ENCODE results near the gene SRRT. TPM values are rescaled to one million over a fixed set of nuclear protein-coding genes. Genes with fewer than 3 reads are reported as not detected.

Gene SRRT
- total and polyA plus RNA-seq, 3 donors from 2014 or later: 255 to 389 (median 291) TPM

DNA sequence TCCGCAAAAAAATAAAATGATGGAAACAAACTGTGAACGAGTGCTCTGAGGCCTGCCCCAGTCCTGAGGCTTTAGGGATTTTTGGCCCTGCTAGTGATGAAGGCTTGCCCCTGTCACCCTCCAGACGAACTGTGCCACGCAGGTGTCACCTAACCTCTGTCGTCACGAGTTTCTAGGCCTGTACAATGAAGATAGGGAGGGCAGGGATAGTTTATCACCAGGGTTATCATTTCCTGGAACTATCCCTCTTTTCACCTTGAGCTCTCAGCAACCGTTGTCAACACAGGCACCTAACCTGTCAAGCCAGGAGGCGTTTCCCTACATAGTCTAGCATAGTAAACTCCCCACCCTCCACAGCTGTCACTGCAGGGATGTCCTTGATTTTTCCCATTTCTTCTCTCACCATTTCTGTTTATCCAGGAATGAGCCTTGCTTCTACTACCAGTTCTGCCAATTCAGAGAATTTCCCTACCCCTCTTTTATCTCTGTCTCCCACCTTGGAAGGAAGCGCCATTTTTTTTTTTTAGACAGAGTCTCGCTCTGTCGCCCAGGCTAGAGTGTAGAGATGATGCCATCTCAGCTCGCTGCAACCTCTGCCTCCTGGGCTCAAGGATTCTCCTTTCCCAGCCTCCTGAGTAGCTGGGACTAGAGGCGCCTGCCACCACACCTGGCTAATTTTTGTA lies 23.0 kb downstream of the SRRT start:
- no peak for DNase-seq
- no peaks in the 10 kb centered on the region for H3K36me3 ChIP-seq (ENCODE audit: low read depth, missing control alignments)
- 50 to 57% methylated on average over 13 of the region's 13 CpGs for WGBS, 2 donors
- peaks cover 12% of the 10 kb centered on the region for H3K4me1 ChIP-seq
- no peak overlapping the region for H3K4me3 ChIP-seq
- TF ChIP-seq, protein P1, sequence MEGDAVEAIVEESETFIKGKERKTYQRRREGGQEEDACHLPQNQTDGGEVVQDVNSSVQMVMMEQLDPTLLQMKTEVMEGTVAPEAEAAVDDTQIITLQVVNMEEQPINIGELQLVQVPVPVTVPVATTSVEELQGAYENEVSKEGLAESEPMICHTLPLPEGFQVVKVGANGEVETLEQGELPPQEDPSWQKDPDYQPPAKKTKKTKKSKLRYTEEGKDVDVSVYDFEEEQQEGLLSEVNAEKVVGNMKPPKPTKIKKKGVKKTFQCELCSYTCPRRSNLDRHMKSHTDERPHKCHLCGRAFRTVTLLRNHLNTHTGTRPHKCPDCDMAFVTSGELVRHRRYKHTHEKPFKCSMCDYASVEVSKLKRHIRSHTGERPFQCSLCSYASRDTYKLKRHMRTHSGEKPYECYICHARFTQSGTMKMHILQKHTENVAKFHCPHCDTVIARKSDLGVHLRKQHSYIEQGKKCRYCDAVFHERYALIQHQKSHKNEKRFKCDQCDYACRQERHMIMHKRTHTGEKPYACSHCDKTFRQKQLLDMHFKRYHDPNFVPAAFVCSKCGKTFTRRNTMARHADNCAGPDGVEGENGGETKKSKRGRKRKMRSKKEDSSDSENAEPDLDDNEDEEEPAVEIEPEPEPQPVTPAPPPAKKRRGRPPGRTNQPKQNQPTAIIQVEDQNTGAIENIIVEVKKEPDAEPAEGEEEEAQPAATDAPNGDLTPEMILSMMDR (IDR thresholded peaks at IDR 0.05): no peak
- TF ChIP-seq POLR2A (IDR thresholded peaks at IDR 0.05): no peak
- no peak overlapping the region for H3K27ac ChIP-seq
- H3K27me3 ChIP-seq: no peaks in the 10 kb centered on the region
- intact Hi-C loops (cut with DNase I; ENCODE audit: low total_unique reads): loop anchor here (5.0 kb wide), 1 partner anchor 159 kb away; no protein-coding TSS in a partner anchor
- H3K9me3 ChIP-seq: no peaks in the 10 kb centered on the region

DNA sequence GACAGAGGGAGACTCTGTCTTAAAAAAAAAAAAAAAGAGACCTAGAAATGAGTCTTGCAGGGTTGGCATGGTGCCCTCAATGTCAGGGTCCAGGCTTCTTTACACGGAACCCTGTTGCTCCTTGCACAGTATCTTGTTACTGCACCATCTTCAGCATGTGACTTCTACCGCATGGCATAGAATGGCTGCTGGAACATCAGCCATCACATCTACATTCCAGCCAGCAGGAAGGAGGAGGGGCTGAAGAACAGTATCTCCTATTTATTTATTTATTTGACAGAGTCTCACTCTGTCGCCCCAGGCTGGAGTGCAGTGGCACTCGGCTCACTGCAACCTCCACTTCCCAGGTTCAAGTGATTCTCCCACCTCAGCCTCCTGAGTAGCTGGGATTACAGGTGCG lies 24.5 kb downstream of the SRRT start:
- H3K36me3 ChIP-seq (ENCODE audit: low read depth, missing control alignments): no peaks in the 10 kb centered on the region
- H3K27me3 ChIP-seq: no peaks in the 10 kb centered on the region
- H3K4me1 ChIP-seq: peaks cover 12% of the 10 kb centered on the region
- no peak overlapping the region for H3K4me3 ChIP-seq
- no peak for DNase-seq
- no peak for TF ChIP-seq POLR2A (IDR thresholded peaks at IDR 0.05)
- TF ChIP-seq, protein P1 (IDR thresholded peaks at IDR 0.05): no peak
- no peak overlapping the region for H3K27ac ChIP-seq
- intact Hi-C loops (cut with DNase I; ENCODE audit: low total_unique reads): loop anchor here (5.0 kb wide), 1 partner anchor 158 kb away; no protein-coding TSS in a partner anchor
- H3K9me3 ChIP-seq: no peaks in the 10 kb centered on the region
- WGBS, 2 donors: 91 to 96% methylated on average over 5 of the region's 5 CpGs

DNA sequence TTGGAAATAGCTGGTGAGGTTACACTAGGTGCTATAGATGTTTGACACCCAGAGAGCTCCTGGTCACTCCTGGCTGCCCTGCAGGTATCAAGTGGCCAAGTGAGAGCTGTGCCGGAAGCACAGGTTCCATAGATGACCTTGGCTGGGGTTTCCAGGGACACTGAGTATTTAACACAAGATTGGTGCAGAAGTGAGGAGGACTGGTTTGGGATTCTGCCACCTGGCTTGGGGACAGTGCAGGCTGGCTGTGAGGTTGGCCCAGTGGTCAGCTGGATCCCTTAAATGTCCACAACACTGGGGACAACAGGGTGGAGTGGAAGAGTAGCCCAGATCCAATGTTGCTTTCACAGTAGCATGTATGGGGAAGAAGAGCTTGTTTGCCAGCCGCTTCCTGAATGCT lies 26.1 kb downstream of the SRRT start:
- Histone ChIP-seq H3K4me3 (no peak overlapping the region), H3K9me3 (no peaks in the 10 kb centered on the region), H3K27ac (no peak overlapping the region), H3K36me3 (ENCODE audit: low read depth, missing control alignments) (no peaks in the 10 kb centered on the region), H3K27me3 (no peaks in the 10 kb centered on the region), H3K4me1 (peaks cover 3% of the 10 kb centered on the region)
- DNase-seq: no peak
- no peak for TF ChIP-seq POLR2A (IDR thresholded peaks at IDR 0.05)
- TF ChIP-seq, protein P1 (IDR thresholded peaks at IDR 0.05): no peak
- intact Hi-C loops (cut with DNase I; ENCODE audit: low total_unique reads): no loop called here
- WGBS, 2 donors: 68 to 70% methylated on average over 2 of the region's 2 CpGs

DNA sequence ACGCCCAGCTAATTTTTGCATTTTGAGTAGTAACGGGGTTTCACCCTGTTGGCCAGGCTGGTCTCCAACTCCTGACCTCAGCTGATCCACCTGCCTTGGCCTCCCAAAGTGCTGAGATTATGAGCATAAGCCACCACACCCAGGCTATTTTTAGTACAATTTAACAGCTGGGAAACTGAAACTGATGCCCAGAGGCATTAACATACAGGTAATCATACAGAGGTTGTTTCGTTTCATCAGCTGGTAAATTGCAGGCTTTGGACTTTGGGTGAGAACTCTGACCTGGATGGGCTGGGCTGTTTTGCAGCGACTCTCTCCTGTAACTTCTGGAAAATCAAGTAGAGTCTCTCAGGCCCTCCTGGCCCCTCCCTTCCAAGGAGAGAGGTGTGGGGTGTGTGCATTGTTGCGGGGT lies 27.0 kb downstream of the SRRT start:
- Histone ChIP-seq H3K9me3 (no peaks in the 10 kb centered on the region), H3K4me3 (no peak overlapping the region), H3K27me3 (no peaks in the 10 kb centered on the region), H3K4me1 (no peaks in the 10 kb centered on the region), H3K27ac (no peak overlapping the region), H3K36me3 (ENCODE audit: low read depth, missing control alignments) (no peaks in the 10 kb centered on the region)
- intact Hi-C loops (cut with DNase I; ENCODE audit: low total_unique reads): no loop called here
- TF ChIP-seq POLR2A (IDR thresholded peaks at IDR 0.05): no peak
- TF ChIP-seq, protein P1 (IDR thresholded peaks at IDR 0.05): no peak
- 83% methylated on average over 5 of the region's 5 CpGs for WGBS, 2 donors
- no peak for DNase-seq

DNA sequence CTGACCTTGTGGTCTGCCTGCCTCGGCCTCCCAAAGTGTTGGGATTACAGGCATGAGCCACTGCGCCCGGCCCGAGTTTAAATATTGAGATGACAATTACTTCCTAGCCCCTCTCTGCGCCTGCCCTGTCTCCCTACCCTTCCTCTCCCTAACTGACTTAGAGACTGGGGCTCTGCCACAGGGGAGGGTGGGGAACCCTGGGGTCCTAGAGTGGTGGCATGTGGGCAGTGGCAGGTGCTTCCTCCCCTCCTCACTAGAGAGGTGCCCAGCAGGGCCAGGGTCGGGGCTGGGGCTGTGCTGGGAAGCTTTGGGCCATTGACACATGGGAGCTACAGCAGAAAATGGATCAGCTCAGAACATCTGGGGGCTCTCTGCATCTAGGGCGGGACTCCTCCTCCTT lies 27.7 kb downstream of the SRRT start:
- Histone ChIP-seq H3K36me3 (ENCODE audit: low read depth, missing control alignments) (no peaks in the 10 kb centered on the region), H3K27me3 (no peaks in the 10 kb centered on the region), H3K4me3 (no peak overlapping the region), H3K9me3 (no peaks in the 10 kb centered on the region), H3K4me1 (no peaks in the 10 kb centered on the region), H3K27ac (no peak overlapping the region)
- TF ChIP-seq, protein P1 (IDR thresholded peaks at IDR 0.05): no peak
- TF ChIP-seq POLR2A (IDR thresholded peaks at IDR 0.05): no peak
- no peak for DNase-seq
- 83 to 91% methylated on average over 7 of the region's 7 CpGs for WGBS, 2 donors
- intact Hi-C loops (cut with DNase I; ENCODE audit: low total_unique reads): no loop called here
